NCI-H748 treated with DMSO at 0.1 percent for 48 hours (cell line): ENCODE results near the gene RPA1.
"Not testable (repeated sequence)": the region's sequence is repeated elsewhere in the genome, so short reads cannot be mapped to it uniquely, and the experiment has no call there.

Experiments used
- DNase-seq: peaks from one replicate; lab custom pipeline; 2025; lab: John Stamatoyannopoulos, UW

The RPA1 gene

GRCh38 chr17:1878419-1879121 is 48.8 kb downstream of the RPA1 start:
- no peak for DNase-seq

GRCh38 chr17:1880851-1881630 is 51.2 kb downstream of the RPA1 start:
- DNase-seq = no peak

- DNase-seq = peak; percentile 6
Observed at GRCh38 chr17:1882836-1883235, 53.0 kb downstream of the RPA1 start.

- DNase-seq = no peak
Observed at GRCh38 chr17:1883536-1883935, 53.7 kb downstream of the RPA1 start.

- no peak for DNase-seq
Observed at GRCh38 chr17:1888741-1889140, 58.9 kb downstream of the RPA1 start.

GRCh38 chr17:1890758-1891450 is 61.1 kb downstream of the RPA1 start:
- no peak for DNase-seq

- DNase-seq = no peak
Observed at GRCh38 chr17:1894753-1895339, 65.0 kb downstream of the RPA1 start.

- DNase-seq = not testable (repeated sequence)
Observed at GRCh38 chr17:1895479-1895878, 65.7 kb downstream of the RPA1 start.

- DNase-seq = no peak
Observed at GRCh38 chr17:1896243-1897104, 66.7 kb downstream of the RPA1 start.

- DNase-seq = no peak
Observed at GRCh38 chr17:1897105-1897656, 67.4 kb downstream of the RPA1 start.

- peak; percentile 21 for DNase-seq
Observed at GRCh38 chr17:1898332-1898731, 68.5 kb downstream of the RPA1 start.

- DNase-seq = no peak
Observed at GRCh38 chr17:1898872-1899271, 69.1 kb downstream of the RPA1 start.

- DNase-seq = no peak
Observed at GRCh38 chr17:1899403-1900000, 69.7 kb downstream of the RPA1 start.

- no peak for DNase-seq
Observed at GRCh38 chr17:1904273-1905182, 74.7 kb downstream of the RPA1 start.

- DNase-seq = peak; percentile 87
Observed at GRCh38 chr17:1905190-1905913, 75.5 kb downstream of the RPA1 start.

- DNase-seq = no peak
Observed at GRCh38 chr17:1906662-1907101, 76.9 kb downstream of the RPA1 start.

- DNase-seq = no peak
Observed at GRCh38 chr17:1907216-1907631, 77.4 kb downstream of the RPA1 start.

GRCh38 chr17:1907909-1908698 is 78.3 kb downstream of the RPA1 start:
- DNase-seq = no peak
